K562 (cell line): ENCODE results near the gene EXOC3L1. TPM values are rescaled to one million over a fixed set of nuclear protein-coding genes. Genes with fewer than 3 reads are reported as not detected.

Experiments
- ATAC-seq: fragments of 200-7000 bp; cut with Tn5 transposase; 3 replicates; pipeline ENCODE4 v1.9.1; 2020; ENCODE audit warnings: moderate library complexity
- BruUV-seq: library from RNA; stranded (reverse); fragments of 400-500 nt; replicated peaks from 2 replicates; lab custom pipeline; 2021; lab: Mats Ljungman, UMichigan
- CTCF ChIA-PET: fragments of 300-600 bp; formaldehyde crosslinking; extraction: SDS; loops from one replicate; lab custom pipeline; 2021; ENCODE audit warnings: low intra/inter-chr PET ratio; lab: Yijun Ruan, JAX
- POLR2A ChIA-PET: fragments of 300-600, 350-650 bp; sonication (Branson Sonifier 250); formaldehyde crosslinking; extraction: SDS; loops from one replicate; lab custom pipeline; 2021; ENCODE audit warnings: antibody characterized with exemption, inconsistent platforms; lab: Yijun Ruan, JAX
- DNase-seq, 4 experiments: peaks; one replicate each; pipeline versions ENCODE4 v3.0.0 to v3.0.0-alpha.2; 2011 to 2018; ENCODE audit warnings: low spot score in 3 of 4, mixed read lengths in 3 of 4; ENCODE audit errors: extremely low read depth in 1 of 4
- FAIRE-seq: peaks from 2 replicates; lab custom pipeline; 2011; peaks lifted over from hg19 to GRCh38; lab: Jason Lieb, UNC
- H2AFZ ChIP-seq: 2 replicates; pipeline ENCODE4 v1.6.0; 2011; ENCODE audit warnings: low read depth, low read length, control low read depth, inconsistent platforms
- H3K27ac ChIP-seq: fragments of 200-600 bp; 3 replicates; pipeline ENCODE4 v1.8.0; 2011; ENCODE audit warnings: low read depth, mild to moderate bottlenecking, control low read depth, inconsistent platforms, low read length, moderate library complexity, mixed read lengths; ENCODE audit errors: extremely low read depth
- H3K27me3 ChIP-seq, 2 experiments: fragments of 300-600 bp in 1 of 2; 2 replicates in 1 of 2; 3 replicates in 1 of 2; pipeline versions ENCODE4 v1.6.0 to v1.8.0; 2011; ENCODE audit warnings: inconsistent platforms in 2 of 2, low read length in 2 of 2, mild to moderate bottlenecking in 1 of 2, mixed read lengths in 1 of 2, moderate library complexity in 1 of 2; ENCODE audit not compliant: control insufficient read depth in 2 of 2, insufficient read depth in 2 of 2
- H3K36me3 ChIP-seq: fragments of 300-600 bp; 3 replicates; pipeline ENCODE4 v1.8.0; 2011; ENCODE audit warnings: mild to moderate bottlenecking, low read length, inconsistent platforms; ENCODE audit not compliant: control insufficient read depth, insufficient read depth
- H3K4me1 ChIP-seq, 2 experiments: fragments of 200-600 bp in 1 of 2; replicated peaks in 1 of 2; 2 replicates in 1 of 2; 3 replicates in 1 of 2; pipeline versions ENCODE4 v1.5.1 to v1.8.0; 2011; ENCODE audit warnings: inconsistent platforms in 2 of 2, low read length in 2 of 2, mild to moderate bottlenecking in 1 of 2, mixed read lengths in 1 of 2, moderate library complexity in 1 of 2; ENCODE audit not compliant: control insufficient read depth in 2 of 2, insufficient read depth in 2 of 2
- H3K4me2 ChIP-seq: 2 replicates; pipeline ENCODE4 v1.6.1; 2011; ENCODE audit warnings: low read length, control low read depth, inconsistent platforms, mixed read lengths; ENCODE audit not compliant: insufficient read depth
- H3K4me3 ChIP-seq: fragments of 200-600 bp; sonication (generic), shearing (Covaris generic); 2 replicates; pipeline ENCODE4 v1.5.1; 2016; ENCODE audit warnings: control low read depth, inconsistent platforms
- H3K79me2 ChIP-seq: fragments of 200-600 bp; 3 replicates; pipeline ENCODE4 v1.8.0; 2011; ENCODE audit warnings: low read length, inconsistent platforms; ENCODE audit not compliant: control insufficient read depth, insufficient read depth
- H3K9ac ChIP-seq, 2 experiments: 2 replicates each; pipeline versions ENCODE4 v1.6.0 to v1.6.1; 2011; ENCODE audit warnings: low read depth in 2 of 2, low read length in 2 of 2, control low read depth in 1 of 2, inconsistent platforms in 1 of 2, mild to moderate bottlenecking in 1 of 2, mixed read lengths in 1 of 2; ENCODE audit not compliant: insufficient read depth in 1 of 2
- H3K9me1 ChIP-seq: one replicate; pipeline ENCODE4 v1.6.0; 2011; ENCODE audit warnings: inconsistent platforms, mild to moderate bottlenecking, low read length, moderate library complexity; ENCODE audit not compliant: control insufficient read depth, insufficient read depth
- H3K9me3 ChIP-seq: replicated peaks from 2 replicates; pipeline ENCODE4 v1.5.1; 2011; ENCODE audit warnings: low read depth, low read length, inconsistent platforms; ENCODE audit not compliant: control insufficient read depth, insufficient read depth
- H4K20me1 ChIP-seq: replicated peaks from 2 replicates; pipeline ENCODE4 v1.6.1; 2011; ENCODE audit warnings: low read length, inconsistent platforms, mixed read lengths; ENCODE audit not compliant: control insufficient read depth, insufficient read depth
- ARNT ChIP-seq, 2 experiments: fragments of 450-650 bp; IDR thresholded peaks; 2 replicates each; pipeline ENCODE4 v1.6.1; 2016; ENCODE audit warnings: mild to moderate bottlenecking in 1 of 2
- E2F3 ChIP-seq: fragments of 250-450 bp; sonication (Bioruptor Pico); IDR thresholded peaks from 2 replicates; pipeline ENCODE4 v1.4.0; 2020; ENCODE audit warnings: mild to moderate bottlenecking
- FOXA3 ChIP-seq, 2 experiments: fragments of 450-650 bp in 1 of 2; sonication (generic) in 1 of 2; formaldehyde crosslinking; IDR thresholded peaks in 1 of 2; conservative IDR thresholded peaks in 1 of 2; 2 replicates each; pipeline versions ENCODE4 v1.4.0 to v1.8.0; 2020 to 2022; ENCODE audit warnings: mild to moderate bottlenecking in 2 of 2, missing genetic modification reagents in 1 of 2
- HLTF ChIP-seq: fragments of 450-650 bp; IDR thresholded peaks from 2 replicates; pipeline ENCODE4 v1.6.1; 2016
- MEF2D ChIP-seq: conservative IDR thresholded peaks from 2 replicates; pipeline ENCODE4 v1.6.1; 2016; ENCODE audit warnings: low read depth, missing genetic modification characterization, missing compliant biosample characterization
- OTX1 ChIP-seq: fragments of 450-650 bp; formaldehyde crosslinking; IDR thresholded peaks from 2 replicates; pipeline ENCODE4 v1.4.0; 2022; ENCODE audit warnings: mild to moderate bottlenecking
- PHF8 ChIP-seq: fragments of 200-600 bp; sonication (generic); IDR thresholded peaks from 2 replicates; pipeline ENCODE4 v1.6.1; 2012; ENCODE audit warnings: mixed run types, mild to moderate bottlenecking, inconsistent platforms, low read length, moderate library complexity, borderline replicate concordance
- SMARCA4 ChIP-seq: fragments of 450-650 bp; IDR thresholded peaks from 2 replicates; pipeline ENCODE4 v1.6.1; 2016
- SMARCE1 ChIP-seq: fragments of 450-650 bp; IDR thresholded peaks from 2 replicates; pipeline ENCODE4 v1.7.1; 2016; ENCODE audit warnings: mild to moderate bottlenecking
- WGBS: fragments of 100-300 bp; shearing (Covaris generic); methylation state at CpG from one replicate; pipeline ENCODE4 v1.1.6; 2016; ENCODE audit warnings: low coverage, mixed read lengths; ENCODE audit not compliant: insufficient coverage; ENCODE audit errors: missing lambda C conversion rate; 5-methylcytosine and 5-hydroxymethylcytosine counted together
- in situ Hi-C: fragments of 300-500 bp; cut with MboI; formaldehyde crosslinking; loops from 4 replicates; pipeline ENCODE4 v1.15.0; 2018; ENCODE audit warnings: inconsistent platforms, mixed read lengths
- intact Hi-C: fragments of 100-400 bp; cut with micrococcal nuclease; formaldehyde crosslinking; loops from 2 replicates; pipeline ENCODE4 v1.14.2; 2022
- polyA plus RNA-seq, 8 experiments: library from polyadenylated mRNA; depleted of rRNA in 4 of 8; stranded (reverse) in 5 of 8; unstranded in 3 of 8; fragments of >200 nt; fragmentation: Nextera tagmentation in 2 of 8; fragmentation: Illumina TruSeq in 1 of 8; extraction: Ambion mirVana in 2 of 8; extraction: Trizol in 1 of 8; gene quantifications; 2 replicates each; pipeline versions ENCODE4 v1.2.1 to v1.2.3, GENCODE V29; 2011 to 2014; ENCODE audit warnings: inconsistent platforms in 1 of 8, missing spikeins in 1 of 8
- total RNA-seq, 7 experiments: library from RNA; depleted of rRNA in 6 of 7; stranded (reverse); fragments of >200 nt in 6 of 7; fragmentation: Illumina TruSeq in 2 of 7; extraction: Trizol in 2 of 7; gene quantifications; 2 replicates each; pipeline versions ENCODE4 v1.2.1 to v1.2.3, GENCODE V29; 2011 to 2021; ENCODE audit warnings: low replicate concordance in 1 of 7
- TF ChIP-seq, protein P1 (sequence below): fragments of 450-650 bp; IDR thresholded peaks from 2 replicates; pipeline ENCODE4 v1.7.0; 2016; ENCODE audit warnings: borderline replicate concordance
- TF ChIP-seq, protein P2 (sequence below): fragments of 250-450 bp; sonication (Bioruptor Pico); IDR thresholded peaks from 2 replicates; pipeline ENCODE4 v1.4.0; 2020

Gene EXOC3L1
- total and polyA plus RNA-seq, 9 of the 15 experiments (the other 6 are each of a cell fraction or from before 2014, with no cell fraction given), result 0.08 TPM; not detected in 8

DNA sequence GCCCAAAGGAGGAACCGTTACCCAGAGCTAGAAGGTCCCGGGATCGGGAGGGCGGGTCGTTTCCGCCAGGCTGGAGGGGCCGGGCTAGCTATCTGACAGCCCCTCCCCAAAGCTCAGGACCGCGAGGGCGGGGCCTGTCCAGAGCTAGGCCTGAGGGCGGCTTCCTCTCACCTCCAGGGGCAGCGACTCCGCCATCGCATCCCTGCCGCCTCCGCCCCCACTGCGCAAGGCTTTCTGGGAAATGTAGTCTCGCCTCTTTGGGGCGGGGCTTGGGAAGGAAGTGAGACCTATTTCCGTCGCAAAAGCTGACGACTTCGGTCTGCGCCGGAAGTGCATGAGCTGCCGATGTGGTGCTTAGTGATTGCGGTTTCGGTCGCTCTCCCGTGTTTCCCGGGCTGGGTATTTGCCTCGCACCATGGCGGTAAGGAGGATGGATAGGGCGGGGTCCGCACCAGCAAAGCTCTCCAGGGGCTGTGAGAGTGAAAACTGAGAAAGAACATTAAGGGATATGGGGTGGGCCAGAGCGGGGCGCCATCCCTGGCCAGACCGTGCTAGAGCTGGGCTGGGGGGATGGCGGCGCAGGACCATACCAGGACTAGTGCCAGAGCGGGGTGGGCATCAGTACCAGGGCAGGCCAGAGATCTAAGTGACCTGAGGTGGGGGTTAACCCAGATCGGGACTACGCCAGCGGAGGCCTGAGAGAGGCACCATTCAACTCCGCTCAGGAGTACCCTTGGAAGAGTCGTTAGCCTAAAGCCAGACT is 37.0 kb upstream of the EXOC3L1 start, which contains the start of gene TMEM208 (continued):
- TF ChIP-seq ARNT (IDR thresholded peaks at IDR 0.05), result 0 out of 4 replicates have a peak, but pooled peaks of 1 of the 2 experiments have one; percentile 40

- no peak for DNase-seq
- peak overlapping the region; percentile 100 for H3K4me2 ChIP-seq
- H3K9me3 ChIP-seq, result no peaks in the 10 kb centered on the region
- H2AFZ ChIP-seq, result peak overlapping the region; percentile 97
- no peak for ATAC-seq
- no peaks in the 10 kb centered on the region for H3K27me3 ChIP-seq
- peak overlapping the region; percentile 60 to 89 for H3K9ac ChIP-seq
- H3K4me1 ChIP-seq, result peaks cover 18 to 20% of the 10 kb centered on the region in 2 experiments
- WGBS, result 2% methylated on average over 10 of the region's 12 CpGs
- no peak for FAIRE-seq
- H4K20me1 ChIP-seq, result no peaks in the 10 kb centered on the region
- ChIA-PET POLR2A (interaction anchor here (0.5 to 2.8 kb wide), 10 partner anchors 9 to 132 kb away, joined by 3 to 31 read pairs (median 3); no protein-coding TSS in a partner anchor), CTCF (no interaction called here)
- H3K27ac ChIP-seq, result peak overlapping the region; percentile 59; the same call in 2 of the 3 replicates
- no TSS peak for BruUV-seq
- H3K4me3 ChIP-seq, result peak overlapping the region; percentile 98
- H3K9me1 ChIP-seq, result no peaks in the 10 kb centered on the region
- peaks cover 21% of the 10 kb centered on the region for H3K79me2 ChIP-seq
- peaks cover 43% of the 10 kb centered on the region; the same call in 2 of the 3 replicates for H3K36me3 ChIP-seq
- intact Hi-C loops, result loop anchor here (5.0 kb wide), 1 partner anchor 34 kb away; the partner anchor contains the start of genes E2F4 and EXOC3L1
- in situ Hi-C loops, result no loop called here
- TF ChIP-seq HLTF (0 out of 2 replicates have a peak, but pooled peaks have one; percentile 58), FOXA3 (CRISPR knock-in tag; conservative IDR thresholded peaks at IDR 0.05 in 1 of 2, IDR thresholded peaks at IDR 0.05 in 1 of 2) (peak in 1 of 2 experiments; percentile 60; a peak in 1 of 4 replicates), SMARCA4 (0 out of 2 replicates have a peak, but pooled peaks have one; percentile 33), MEF2D (no peak), E2F3 (peak; percentile 37; the same call in 1 of the 2 replicates), OTX1 (peak; percentile 46; the same call in 1 of the 2 replicates), SMARCE1 (peak; percentile 47; the same call in 1 of the 2 replicates), PHF8 (peak; percentile 70; the same call in 1 of the 2 replicates)
- TF ChIP-seq, protein P1, sequence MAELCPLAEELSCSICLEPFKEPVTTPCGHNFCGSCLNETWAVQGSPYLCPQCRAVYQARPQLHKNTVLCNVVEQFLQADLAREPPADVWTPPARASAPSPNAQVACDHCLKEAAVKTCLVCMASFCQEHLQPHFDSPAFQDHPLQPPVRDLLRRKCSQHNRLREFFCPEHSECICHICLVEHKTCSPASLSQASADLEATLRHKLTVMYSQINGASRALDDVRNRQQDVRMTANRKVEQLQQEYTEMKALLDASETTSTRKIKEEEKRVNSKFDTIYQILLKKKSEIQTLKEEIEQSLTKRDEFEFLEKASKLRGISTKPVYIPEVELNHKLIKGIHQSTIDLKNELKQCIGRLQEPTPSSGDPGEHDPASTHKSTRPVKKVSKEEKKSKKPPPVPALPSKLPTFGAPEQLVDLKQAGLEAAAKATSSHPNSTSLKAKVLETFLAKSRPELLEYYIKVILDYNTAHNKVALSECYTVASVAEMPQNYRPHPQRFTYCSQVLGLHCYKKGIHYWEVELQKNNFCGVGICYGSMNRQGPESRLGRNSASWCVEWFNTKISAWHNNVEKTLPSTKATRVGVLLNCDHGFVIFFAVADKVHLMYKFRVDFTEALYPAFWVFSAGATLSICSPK, result 0 out of 2 replicates have a peak, but pooled peaks have one; percentile 17
- TF ChIP-seq, protein P2, sequence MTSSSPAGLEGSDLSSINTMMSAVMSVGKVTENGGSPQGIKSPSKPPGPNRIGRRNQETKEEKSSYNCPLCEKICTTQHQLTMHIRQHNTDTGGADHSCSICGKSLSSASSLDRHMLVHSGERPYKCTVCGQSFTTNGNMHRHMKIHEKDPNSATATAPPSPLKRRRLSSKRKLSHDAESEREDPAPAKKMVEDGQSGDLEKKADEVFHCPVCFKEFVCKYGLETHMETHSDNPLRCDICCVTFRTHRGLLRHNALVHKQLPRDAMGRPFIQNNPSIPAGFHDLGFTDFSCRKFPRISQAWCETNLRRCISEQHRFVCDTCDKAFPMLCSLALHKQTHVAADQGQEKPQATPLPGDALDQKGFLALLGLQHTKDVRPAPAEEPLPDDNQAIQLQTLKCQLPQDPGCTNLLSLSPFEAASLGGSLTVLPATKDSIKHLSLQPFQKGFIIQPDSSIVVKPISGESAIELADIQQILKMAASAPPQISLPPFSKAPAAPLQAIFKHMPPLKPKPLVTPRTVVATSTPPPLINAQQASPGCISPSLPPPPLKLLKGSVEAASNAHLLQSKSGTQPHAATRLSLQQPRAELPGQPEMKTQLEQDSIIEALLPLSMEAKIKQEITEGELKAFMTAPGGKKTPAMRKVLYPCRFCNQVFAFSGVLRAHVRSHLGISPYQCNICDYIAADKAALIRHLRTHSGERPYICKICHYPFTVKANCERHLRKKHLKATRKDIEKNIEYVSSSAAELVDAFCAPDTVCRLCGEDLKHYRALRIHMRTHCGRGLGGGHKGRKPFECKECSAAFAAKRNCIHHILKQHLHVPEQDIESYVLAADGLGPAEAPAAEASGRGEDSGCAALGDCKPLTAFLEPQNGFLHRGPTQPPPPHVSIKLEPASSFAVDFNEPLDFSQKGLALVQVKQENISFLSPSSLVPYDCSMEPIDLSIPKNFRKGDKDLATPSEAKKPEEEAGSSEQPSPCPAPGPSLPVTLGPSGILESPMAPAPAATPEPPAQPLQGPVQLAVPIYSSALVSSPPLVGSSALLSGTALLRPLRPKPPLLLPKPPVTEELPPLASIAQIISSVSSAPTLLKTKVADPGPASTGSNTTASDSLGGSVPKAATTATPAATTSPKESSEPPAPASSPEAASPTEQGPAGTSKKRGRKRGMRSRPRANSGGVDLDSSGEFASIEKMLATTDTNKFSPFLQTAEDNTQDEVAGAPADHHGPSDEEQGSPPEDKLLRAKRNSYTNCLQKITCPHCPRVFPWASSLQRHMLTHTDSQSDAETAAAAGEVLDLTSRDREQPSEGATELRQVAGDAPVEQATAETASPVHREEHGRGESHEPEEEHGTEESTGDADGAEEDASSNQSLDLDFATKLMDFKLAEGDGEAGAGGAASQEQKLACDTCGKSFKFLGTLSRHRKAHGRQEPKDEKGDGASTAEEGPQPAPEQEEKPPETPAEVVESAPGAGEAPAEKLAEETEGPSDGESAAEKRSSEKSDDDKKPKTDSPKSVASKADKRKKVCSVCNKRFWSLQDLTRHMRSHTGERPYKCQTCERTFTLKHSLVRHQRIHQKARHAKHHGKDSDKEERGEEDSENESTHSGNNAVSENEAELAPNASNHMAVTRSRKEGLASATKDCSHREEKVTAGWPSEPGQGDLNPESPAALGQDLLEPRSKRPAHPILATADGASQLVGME (CRISPR knock-in tag), result peak; percentile 20
Observed at GRCh38 chr16:67226295-67226803, 36.4 kb upstream of the EXOC3L1 start.
